ENCODE results near the gene TMEM175. TPM values are rescaled to one million over a fixed set of nuclear protein-coding genes. Genes with fewer than 3 reads are reported as not detected.

TMEM175 gene
- total and polyA plus RNA-seq, 2 of the 4 experiments (the other 2 are of a cell fraction), result 7.7 to 41.9 TPM

GRCh38 chr4:906339-907102, 25.7 kb upstream of the TMEM175 start:
- H2AFZ ChIP-seq (replicated peaks; ENCODE audit: low read length, poor library complexity), result peak overlapping the region; percentile 14
- no peak overlapping the region for H2BK15ac ChIP-seq (ENCODE audit: low read depth, low read length)
- peaks cover 5% of the 10 kb centered on the region; the same call in 1 of the 2 replicates for H3K4me1 ChIP-seq (ENCODE audit: control insufficient read depth, insufficient read depth, low read length)
- no peak overlapping the region for H2BK120ac ChIP-seq (ENCODE audit: low read depth, low read length)
- peaks cover 22% of the 10 kb centered on the region for H3K36me3 ChIP-seq (ENCODE audit: control insufficient read depth, insufficient read depth, low read length)
- H3K14ac ChIP-seq (replicated peaks; ENCODE audit: low read depth, low read length), result no peak overlapping the region
- WGBS, 2 experiments (ENCODE audit: extremely low coverage in 2 of 2, insufficient read length in 1 of 2), result 95% methylated on average over 6 of the region's 20 CpGs; no CpG with 5 or more reads in 1 of the 2 experiments
- DNase-seq, result no peak
- H3K79me1 ChIP-seq (ENCODE audit: low read depth in 1 of 2, low read length in 2 of 2), result peaks cover 20 to 72% of the 10 kb centered on the region in 2 experiments; a peak in 3 of 4 replicates
- H3K56ac ChIP-seq (ENCODE audit: extremely low read depth, insufficient read depth, low read length), result no peak overlapping the region
- ATAC-seq (ENCODE audit: low read depth), result no peak
- H4K91ac ChIP-seq (ENCODE audit: insufficient read depth, low read depth, low read length), result no peak overlapping the region
- POLR2A ChIA-PET (ENCODE audit: unreplicated experiment), result no interaction called here
- no peak overlapping the region for H3K4ac ChIP-seq (ENCODE audit: low read depth, low read length)
- CTCF ChIA-PET, result no interaction called here
- dilution Hi-C loops (cut with HindIII; ENCODE audit: low sequenced_read_pairs, unreplicated experiment), result no loop called here
- in situ Hi-C loops (cut with MboI; ENCODE audit: low sequenced_read_pairs), result no loop called here
- no peak overlapping the region for H2AK9ac ChIP-seq (replicated peaks; ENCODE audit: low read depth, low read length, poor library complexity)
- no peak overlapping the region for H3K27ac ChIP-seq (ENCODE audit: insufficient read depth, low read length)
- H4K20me1 ChIP-seq (ENCODE audit: insufficient read depth, low read length), result peaks cover 54% of the 10 kb centered on the region
- no peak overlapping the region for H4K8ac ChIP-seq (ENCODE audit: low read depth in 2 of 2, low read length in 2 of 2)
- intact Hi-C loops (cut with micrococcal nuclease), result no loop called here
- no peaks in the 10 kb centered on the region for H3K27me3 ChIP-seq (ENCODE audit: control insufficient read depth, insufficient read depth, low read length)
- H3K4me3 ChIP-seq (ENCODE audit: insufficient read depth, low read depth, low read length), result no peak overlapping the region
- no TSS peak for BruUV-seq (replicated peaks)
- H4K5ac ChIP-seq (ENCODE audit: low read depth, low read length), result no peak overlapping the region
- no peak overlapping the region for H3K4me2 ChIP-seq (ENCODE audit: low read depth, low read length)
- H2AK5ac ChIP-seq (ENCODE audit: low read depth, low read length), result no peak overlapping the region
- no peaks in the 10 kb centered on the region for H3K9me3 ChIP-seq (ENCODE audit: control insufficient read depth, insufficient read depth, low read length)
- TF ChIP-seq BHLHE40 (IDR thresholded peaks at IDR 0.05; ENCODE audit: low read depth, low read length) (no peak), MAZ (IDR thresholded peaks at IDR 0.05; ENCODE audit: borderline replicate concordance, low read depth, low read length) (no peak), MAFK (IDR thresholded peaks at IDR 0.05; ENCODE audit: low read depth, low read length) (no peak), RAD21 (IDR thresholded peaks at IDR 0.05; ENCODE audit: low read length) (no peak), USF2 (IDR thresholded peaks at IDR 0.05; ENCODE audit: low read depth, low read length) (no peak), SMC3 (IDR thresholded peaks at IDR 0.05; ENCODE audit: low read depth, low read length) (no peak), ELK1 (IDR thresholded peaks at IDR 0.05; ENCODE audit: borderline replicate concordance, low read depth, low read length) (no peak), RCOR1 (IDR thresholded peaks at IDR 0.05; ENCODE audit: insufficient replicate concordance, low read length) (no peak), NFE2L2 (IDR thresholded peaks at IDR 0.05; ENCODE audit: low read depth, low read length) (no peak), CHD1 (IDR thresholded peaks at IDR 0.05; ENCODE audit: low read depth, low read length) (no peak)
- no peak overlapping the region for H2BK20ac ChIP-seq (ENCODE audit: low read depth, low read length)
- no peak overlapping the region for H3K23ac ChIP-seq (ENCODE audit: low read depth, low read length)
- H2BK5ac ChIP-seq (ENCODE audit: low read depth, low read length, poor library complexity, severe bottlenecking), result no peak overlapping the region
- no peak overlapping the region for H3K9ac ChIP-seq (ENCODE audit: low read depth, low read length)
- H3K9me1 ChIP-seq (ENCODE audit: insufficient read depth, low read length), result peaks cover 7% of the 10 kb centered on the region; the same call in 1 of the 2 replicates
- no peak overlapping the region for H3K18ac ChIP-seq (ENCODE audit: low read depth, low read length)
